Measurements from ENCODE around the gene ATXN3.
"Not testable (repeated sequence)": the region's sequence is repeated elsewhere in the genome, so short reads cannot be mapped to it uniquely, and the experiment has no call there.

ATXN3 gene

GRCh38 chr14:92058006-92058917, 48.1 kb downstream of the ATXN3 start:
- no peak for DNase-seq (ENCODE audit: low spot score)

GRCh38 chr14:92049781-92050180, 56.6 kb downstream of the ATXN3 start:
- no peak for DNase-seq (ENCODE audit: low spot score)

- not testable (repeated sequence) for DNase-seq (ENCODE audit: low spot score)
Measured at GRCh38 chr14:92049221-92049620, 57.2 kb downstream of the ATXN3 start.

- DNase-seq (ENCODE audit: low spot score) = not testable (repeated sequence)
Measured at GRCh38 chr14:92045904-92046303, 60.5 kb downstream of the ATXN3 start.

GRCh38 chr14:92041766-92042165, 64.6 kb downstream of the ATXN3 start:
- DNase-seq (ENCODE audit: low spot score) = not testable (repeated sequence)

- no peak for DNase-seq (ENCODE audit: low spot score)
Measured at GRCh38 chr14:92041203-92041602, 65.2 kb downstream of the ATXN3 start.

GRCh38 chr14:92040431-92041051, 65.8 kb downstream of the ATXN3 start:
- DNase-seq (ENCODE audit: low spot score) = peak; percentile 3

GRCh38 chr14:92039719-92040430, 66.5 kb downstream of the ATXN3 start, which contains the start of gene TRIP11:
TRIP11 (minus strand) TSS chr14:92040059; CDS start chr14:92039685, 374 bp downstream.
- DNase-seq (ENCODE audit: low spot score) = peak; percentile 96

- peak; percentile 2 for DNase-seq (ENCODE audit: low spot score)
Measured at GRCh38 chr14:92039063-92039718, 67.2 kb downstream of the ATXN3 start.

- no peak for DNase-seq (ENCODE audit: low spot score)
Measured at GRCh38 chr14:92037989-92038388, 68.4 kb downstream of the ATXN3 start.

GRCh38 chr14:92035890-92036289, 70.5 kb downstream of the ATXN3 start:
- no peak for DNase-seq (ENCODE audit: low spot score)

- DNase-seq (ENCODE audit: low spot score) = no peak
Measured at GRCh38 chr14:92033906-92034687, 72.3 kb downstream of the ATXN3 start.

GRCh38 chr14:92033433-92033832, 72.9 kb downstream of the ATXN3 start:
- no peak for DNase-seq (ENCODE audit: low spot score)

GRCh38 chr14:92026548-92027190, 79.7 kb downstream of the ATXN3 start:
- DNase-seq (ENCODE audit: low spot score) = no peak

GRCh38 chr14:92022036-92022435, 84.3 kb downstream of the ATXN3 start:
- no peak for DNase-seq (ENCODE audit: low spot score)

- no peak for DNase-seq (ENCODE audit: low spot score)
Measured at GRCh38 chr14:92021523-92021922, 84.9 kb downstream of the ATXN3 start.

GRCh38 chr14:92014040-92014439, 92.3 kb downstream of the ATXN3 start:
- DNase-seq (ENCODE audit: low spot score) = no peak

- no peak for DNase-seq (ENCODE audit: low spot score)
Measured at GRCh38 chr14:92012121-92012748, 94.1 kb downstream of the ATXN3 start.

GRCh38 chr14:92010644-92011043, 95.7 kb downstream of the ATXN3 start:
- DNase-seq (ENCODE audit: low spot score) = no peak

- DNase-seq (ENCODE audit: low spot score) = no peak
Measured at GRCh38 chr14:92009604-92010003, 96.8 kb downstream of the ATXN3 start.
